IMR-90 (cell line): Measurements from ENCODE around the gene METTL22. TPM values are rescaled to one million over a fixed set of nuclear protein-coding genes. Genes with fewer than 3 reads are reported as not detected.

Source experiments
- ATAC-seq: fragments of 200-7000 bp; cut with Tn5 transposase; 2 replicates; pipeline ENCODE4 v1.9.1; 2020; ENCODE audit warnings: low read depth, mild to moderate bottlenecking, moderate library complexity
- BruUV-seq: library from RNA; stranded (reverse); fragments of 400-500 nt; replicated peaks from 2 replicates; lab custom pipeline; 2021; lab: Mats Ljungman, UMichigan
- CTCF ChIA-PET: fragments of 300-600 bp; formaldehyde crosslinking; extraction: SDS; loops from one replicate; lab custom pipeline; 2021; ENCODE audit warnings: antibody characterized with exemption; lab: Yijun Ruan, JAX
- POLR2A ChIA-PET: fragments of 300-600 bp; sonication (Branson Sonifier 250); formaldehyde crosslinking; loops from one replicate; lab custom pipeline; 2022; ENCODE audit warnings: antibody characterized with exemption; ENCODE audit not compliant: unreplicated experiment; lab: Charles Lee
- DNase-seq: peaks from one replicate; pipeline ENCODE4 v3.0.0; 2013
- H2AFZ ChIP-seq: replicated peaks from 2 replicates; pipeline ENCODE3; 2013; ENCODE audit warnings: low read length, mild to moderate bottlenecking; ENCODE audit not compliant: poor library complexity
- H2AK5ac ChIP-seq: 2 replicates; pipeline ENCODE4 v1.6.1; 2013; ENCODE audit warnings: low read depth, low read length, inconsistent platforms
- H2AK9ac ChIP-seq: replicated peaks from 2 replicates; pipeline ENCODE3; 2013; ENCODE audit warnings: mild to moderate bottlenecking, low read depth, low read length, moderate library complexity; ENCODE audit not compliant: poor library complexity
- H2BK120ac ChIP-seq: 2 replicates; pipeline ENCODE4 v1.6.1; 2013; ENCODE audit warnings: low read depth, low read length, inconsistent platforms
- H2BK15ac ChIP-seq: 3 replicates; pipeline ENCODE4 v1.6.1; 2013; ENCODE audit warnings: low read depth, low read length, inconsistent platforms
- H2BK20ac ChIP-seq: 2 replicates; pipeline ENCODE4 v1.6.1; 2013; ENCODE audit warnings: low read depth, mild to moderate bottlenecking, inconsistent platforms, low read length, moderate library complexity
- H2BK5ac ChIP-seq: 2 replicates; pipeline ENCODE4 v1.6.1; 2013; ENCODE audit warnings: mild to moderate bottlenecking, low read depth, low read length, inconsistent platforms; ENCODE audit not compliant: poor library complexity, severe bottlenecking
- H3K14ac ChIP-seq: replicated peaks from 2 replicates; pipeline ENCODE4 v1.6.1; 2013; ENCODE audit warnings: low read depth, low read length, inconsistent platforms
- H3K18ac ChIP-seq: 2 replicates; pipeline ENCODE4 v1.6.1; 2013; ENCODE audit warnings: low read depth, low read length, control low read depth
- H3K23ac ChIP-seq: 2 replicates; pipeline ENCODE4 v1.6.1; 2013; ENCODE audit warnings: low read depth, low read length, inconsistent platforms
- H3K27ac ChIP-seq: 2 replicates; pipeline ENCODE4 v1.5.1; 2013; ENCODE audit warnings: mild to moderate bottlenecking, control low read depth, low read length; ENCODE audit not compliant: insufficient read depth
- H3K27me3 ChIP-seq: 2 replicates; pipeline ENCODE4 v1.6.1; 2013; ENCODE audit warnings: low read length; ENCODE audit not compliant: control insufficient read depth, insufficient read depth
- H3K36me3 ChIP-seq: 2 replicates; pipeline ENCODE4 v1.6.1; 2013; ENCODE audit warnings: low read length, mixed read lengths; ENCODE audit not compliant: control insufficient read depth, insufficient read depth
- H3K4ac ChIP-seq: 2 replicates; pipeline ENCODE4 v1.6.1; 2013; ENCODE audit warnings: low read depth, low read length, inconsistent platforms
- H3K4me1 ChIP-seq: 2 replicates; pipeline ENCODE4 v1.6.1; 2013; ENCODE audit warnings: low read length, mixed read lengths; ENCODE audit not compliant: control insufficient read depth, insufficient read depth
- H3K4me2 ChIP-seq: 2 replicates; pipeline ENCODE4 v1.6.1; 2013; ENCODE audit warnings: low read depth, mild to moderate bottlenecking, control low read depth, low read length, moderate library complexity
- H3K4me3 ChIP-seq: 2 replicates; pipeline ENCODE4 v1.5.1; 2013; ENCODE audit warnings: low read depth, mild to moderate bottlenecking, control low read depth, low read length, moderate library complexity; ENCODE audit not compliant: insufficient read depth
- H3K56ac ChIP-seq: 2 replicates; pipeline ENCODE4 v1.6.1; 2013; ENCODE audit warnings: low read length, inconsistent platforms; ENCODE audit not compliant: insufficient read depth; ENCODE audit errors: extremely low read depth
- H3K79me1 ChIP-seq, 2 experiments: 2 replicates each; pipeline ENCODE4 v1.6.1; 2013; ENCODE audit warnings: low read length in 2 of 2, inconsistent platforms in 1 of 2, low read depth in 1 of 2
- H3K9ac ChIP-seq: 2 replicates; pipeline ENCODE4 v1.6.1; 2013; ENCODE audit warnings: low read depth, low read length, control low read depth
- H3K9me1 ChIP-seq: 2 replicates; pipeline ENCODE4 v1.6.1; 2013; ENCODE audit warnings: low read length, inconsistent platforms; ENCODE audit not compliant: insufficient read depth
- H3K9me3 ChIP-seq: 2 replicates; pipeline ENCODE4 v1.6.1; 2013; ENCODE audit warnings: low read length; ENCODE audit not compliant: control insufficient read depth, insufficient read depth
- H4K20me1 ChIP-seq: 2 replicates; pipeline ENCODE4 v1.6.1; 2013; ENCODE audit warnings: low read length, inconsistent platforms; ENCODE audit not compliant: insufficient read depth
- H4K5ac ChIP-seq: 2 replicates; pipeline ENCODE4 v1.6.1; 2013; ENCODE audit warnings: mild to moderate bottlenecking, low read depth, low read length, control low read depth
- H4K8ac ChIP-seq, 2 experiments: 2 replicates each; pipeline ENCODE4 v1.6.1; 2013; ENCODE audit warnings: low read depth in 2 of 2, low read length in 2 of 2, control low read depth in 1 of 2, inconsistent platforms in 1 of 2
- H4K91ac ChIP-seq: 2 replicates; pipeline ENCODE4 v1.6.1; 2013; ENCODE audit warnings: low read depth, low read length, inconsistent platforms; ENCODE audit not compliant: insufficient read depth
- BHLHE40 ChIP-seq: fragments of 150-350 bp; IDR thresholded peaks from 2 replicates; pipeline ENCODE4 v1.6.1; 2016; ENCODE audit warnings: mild to moderate bottlenecking, low read depth, low read length
- CEBPB ChIP-seq: IDR thresholded peaks from 2 replicates; pipeline ENCODE4 v1.6.1; 2012; ENCODE audit warnings: low read depth, low read length, improper control_type of control experiment
- CTCF ChIP-seq: conservative IDR thresholded peaks from 2 replicates; pipeline ENCODE4 v1.5.1; 2012; ENCODE audit warnings: mild to moderate bottlenecking, low read depth, low read length, improper control_type of control experiment
- FOS ChIP-seq: fragments of 150-350 bp; IDR thresholded peaks from 2 replicates; pipeline ENCODE4 v1.6.1; 2016; ENCODE audit warnings: low read depth, low read length
- MAZ ChIP-seq: IDR thresholded peaks from 2 replicates; pipeline ENCODE4 v1.6.1; 2012; ENCODE audit warnings: low read depth, mild to moderate bottlenecking, low read length, improper control_type of control experiment, moderate library complexity, borderline replicate concordance
- MXI1 ChIP-seq: IDR thresholded peaks from 2 replicates; pipeline ENCODE4 v1.6.1; 2012; ENCODE audit warnings: low read depth, mild to moderate bottlenecking, low read length, moderate library complexity, borderline replicate concordance
- NFE2L2 ChIP-seq: fragments of 150-350 bp; IDR thresholded peaks from 2 replicates; pipeline ENCODE4 v1.6.1; 2016; ENCODE audit warnings: low read depth, mild to moderate bottlenecking, low read length
- SMC3 ChIP-seq: fragments of 150-350 bp; IDR thresholded peaks from 2 replicates; pipeline ENCODE4 v1.6.1; 2016; ENCODE audit warnings: low read depth, mild to moderate bottlenecking, antibody characterized with exemption, low read length, moderate library complexity
- USF2 ChIP-seq: fragments of 150-350 bp; IDR thresholded peaks from 2 replicates; pipeline ENCODE4 v1.6.1; 2017; ENCODE audit warnings: mild to moderate bottlenecking, antibody characterized with exemption, low read length, low read depth
- WGBS, 2 experiments: methylation state at CpG; one replicate each; pipeline versions ENCODE4 v1.1.5 to v1.1.7; 2013; ENCODE audit warnings: missing lambda C conversion rate in 2 of 2; ENCODE audit not compliant: insufficient read length in 1 of 2; ENCODE audit errors: extremely low coverage in 2 of 2; 5-methylcytosine and 5-hydroxymethylcytosine counted together
- dilution Hi-C: fragments of 300-500 bp; cut with HindIII; formaldehyde crosslinking; loops from one replicate; pipeline ENCODE4 v1.14.3; 2018; ENCODE audit warnings: low sequenced_read_pairs; ENCODE audit not compliant: unreplicated experiment
- in situ Hi-C: fragments of 300-500 bp; cut with MboI; formaldehyde crosslinking; loops from 3 replicates; pipeline ENCODE4 v1.14.3; 2019; ENCODE audit warnings: low sequenced_read_pairs, inconsistent platforms, mixed read lengths
- intact Hi-C: fragments of 100-400 bp; cut with micrococcal nuclease; formaldehyde crosslinking; loops from 2 replicates; pipeline ENCODE4 v1.10.0; 2022
- polyA plus RNA-seq, 3 experiments: library from polyadenylated mRNA; depleted of rRNA; stranded (reverse); fragments of >200 nt; gene quantifications; 2 replicates each; pipeline ENCODE4 v1.2.3, GENCODE V29; 2012; ENCODE audit warnings: low replicate concordance in 1 of 3
- total RNA-seq: library from RNA; depleted of rRNA; stranded (reverse); fragments of >200 nt; gene quantifications from 2 replicates; pipeline ENCODE4 v1.2.3, GENCODE V29; 2012

The METTL22 gene
- total and polyA plus RNA-seq, 2 of the 4 experiments (the other 2 are of a cell fraction): 27.2 to 51.2 TPM

DNA sequence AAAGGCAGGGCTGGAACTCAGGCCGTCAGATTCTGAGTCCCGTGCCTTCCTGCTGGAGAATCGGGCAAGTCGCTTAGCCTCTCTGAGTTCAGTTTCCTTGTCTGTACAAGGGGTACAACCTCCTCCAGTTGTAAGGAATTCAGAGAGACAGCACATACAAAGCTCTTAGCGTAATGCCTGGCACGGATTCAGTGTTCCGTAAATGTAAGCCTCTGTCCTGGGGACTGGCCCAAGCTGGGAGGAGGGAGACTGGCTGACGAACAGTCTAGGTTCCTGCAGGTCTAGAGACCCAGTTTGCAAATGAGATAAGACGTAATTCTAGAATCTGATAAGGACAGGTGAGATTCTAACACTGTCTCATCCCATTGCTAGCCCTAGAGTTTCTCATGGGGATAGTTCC, 9.9 kb downstream of the METTL22 start:
- no peak overlapping the region for H2BK5ac ChIP-seq
- ChIA-PET POLR2A (no interaction called here), CTCF (no interaction called here)
- intact Hi-C loops (no loop called here), dilution Hi-C loops (no loop called here), in situ Hi-C loops (no loop called here)
- no peak overlapping the region for H2BK15ac ChIP-seq
- no peak overlapping the region for H4K91ac ChIP-seq
- no peaks in the 10 kb centered on the region for H3K9me3 ChIP-seq
- H3K27me3 ChIP-seq: no peaks in the 10 kb centered on the region
- DNase-seq (no peak), ATAC-seq (no peak)
- BruUV-seq: no TSS peak
- no peak overlapping the region for H2AFZ ChIP-seq
- H4K5ac ChIP-seq: no peak overlapping the region
- H4K8ac ChIP-seq: no peak overlapping the region
- 88% methylated on average over 4 of the region's 9 CpGs; no CpG with 5 or more reads in 1 of the 2 experiments for WGBS, 2 experiments
- no peak overlapping the region for H2AK5ac ChIP-seq
- H3K27ac ChIP-seq: no peak overlapping the region
- H3K4me2 ChIP-seq: no peak overlapping the region
- H3K23ac ChIP-seq: no peak overlapping the region
- TF ChIP-seq FOS (no peak), BHLHE40 (no peak), SMC3 (no peak), CTCF (no peak), NFE2L2 (no peak), CEBPB (no peak), USF2 (no peak), MAZ (no peak), MXI1 (no peak)
- H3K14ac ChIP-seq: no peak overlapping the region
- H3K4me3 ChIP-seq: no peak overlapping the region
- H2BK120ac ChIP-seq: no peak overlapping the region
- peaks cover 0 to 10% of the 10 kb centered on the region in 2 experiments; a peak in 3 of 4 replicates for H3K79me1 ChIP-seq
- H3K9ac ChIP-seq: no peak overlapping the region
- no peaks in the 10 kb centered on the region for H3K4me1 ChIP-seq
- H3K4ac ChIP-seq: no peak overlapping the region
- no peak overlapping the region for H3K18ac ChIP-seq
- H2AK9ac ChIP-seq: no peak overlapping the region
- H3K56ac ChIP-seq: no peak overlapping the region
- H2BK20ac ChIP-seq: no peak overlapping the region
- H3K9me1 ChIP-seq: no peaks in the 10 kb centered on the region
- H4K20me1 ChIP-seq: peaks cover 7% of the 10 kb centered on the region; the same call in 1 of the 2 replicates
- H3K36me3 ChIP-seq: peaks cover 68% of the 10 kb centered on the region
